ENCODE measurements around the gene MPP1. TPM values are rescaled to one million over a fixed set of nuclear protein-coding genes. Genes with fewer than 3 reads are reported as not detected.

Gene MPP1
- total RNA-seq, 1 experiment from 2014 or later: 27.0 TPM

- no peaks in the 10 kb centered on the region for H3K4me1 Mint-ChIP-seq (ENCODE audit: low read depth, unreplicated experiment)
- no peak overlapping the region for H3K27ac Mint-ChIP-seq (ENCODE audit: unreplicated experiment)
- Histone ChIP-seq H3K36me3 (ENCODE audit: control insufficient read depth, insufficient read depth, low read length) (no peaks in the 10 kb centered on the region), H3K9me3 (no peaks in the 10 kb centered on the region), H3K27me3 (replicated peaks; ENCODE audit: control insufficient read depth, insufficient read depth, low read length) (no peaks in the 10 kb centered on the region), H3K4me1 (no peaks in the 10 kb centered on the region), H3K4me3 (ENCODE audit: low read depth, low read length) (no peak overlapping the region)
- H3K4me3 Mint-ChIP-seq (ENCODE audit: unreplicated experiment): no peak overlapping the region
- CTCF ChIA-PET: no interaction called here
- POLR2A ChIA-PET: no interaction called here
- peaks cover 3% of the 10 kb centered on the region for H3K27me3 Mint-ChIP-seq (ENCODE audit: insufficient read depth, unreplicated experiment)
- no peak for DNase-seq
- TF ChIP-seq, protein P1, sequence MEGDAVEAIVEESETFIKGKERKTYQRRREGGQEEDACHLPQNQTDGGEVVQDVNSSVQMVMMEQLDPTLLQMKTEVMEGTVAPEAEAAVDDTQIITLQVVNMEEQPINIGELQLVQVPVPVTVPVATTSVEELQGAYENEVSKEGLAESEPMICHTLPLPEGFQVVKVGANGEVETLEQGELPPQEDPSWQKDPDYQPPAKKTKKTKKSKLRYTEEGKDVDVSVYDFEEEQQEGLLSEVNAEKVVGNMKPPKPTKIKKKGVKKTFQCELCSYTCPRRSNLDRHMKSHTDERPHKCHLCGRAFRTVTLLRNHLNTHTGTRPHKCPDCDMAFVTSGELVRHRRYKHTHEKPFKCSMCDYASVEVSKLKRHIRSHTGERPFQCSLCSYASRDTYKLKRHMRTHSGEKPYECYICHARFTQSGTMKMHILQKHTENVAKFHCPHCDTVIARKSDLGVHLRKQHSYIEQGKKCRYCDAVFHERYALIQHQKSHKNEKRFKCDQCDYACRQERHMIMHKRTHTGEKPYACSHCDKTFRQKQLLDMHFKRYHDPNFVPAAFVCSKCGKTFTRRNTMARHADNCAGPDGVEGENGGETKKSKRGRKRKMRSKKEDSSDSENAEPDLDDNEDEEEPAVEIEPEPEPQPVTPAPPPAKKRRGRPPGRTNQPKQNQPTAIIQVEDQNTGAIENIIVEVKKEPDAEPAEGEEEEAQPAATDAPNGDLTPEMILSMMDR (IDR thresholded peaks at IDR 0.05; ENCODE audit: insufficient read depth in 1 of 2, low read depth in 1 of 2, low read length in 1 of 2, severe bottlenecking in 1 of 2, unreplicated experiment in 1 of 2): no peak
- no TSS peak for BruUV-seq (replicated peaks)
- H3K36me3 Mint-ChIP-seq (ENCODE audit: insufficient read depth, unreplicated experiment): no peaks in the 10 kb centered on the region
- H3K9me3 Mint-ChIP-seq (ENCODE audit: unreplicated experiment): no peaks in the 10 kb centered on the region
- intact Hi-C loops (cut with micrococcal nuclease; ENCODE audit: unreplicated experiment): no loop called here
Measured at GRCh38 chrX:154829926-154830442, 24.7 kb upstream of the MPP1 start.

- H3K27me3 Mint-ChIP-seq (ENCODE audit: insufficient read depth, unreplicated experiment): peaks cover 3% of the 10 kb centered on the region
- TF ChIP-seq, protein P1 (IDR thresholded peaks at IDR 0.05; ENCODE audit: insufficient read depth in 1 of 2, low read depth in 1 of 2, low read length in 1 of 2, severe bottlenecking in 1 of 2, unreplicated experiment in 1 of 2): no peak
- Histone ChIP-seq H3K36me3 (ENCODE audit: control insufficient read depth, insufficient read depth, low read length) (no peaks in the 10 kb centered on the region), H3K4me1 (no peaks in the 10 kb centered on the region), H3K27me3 (replicated peaks; ENCODE audit: control insufficient read depth, insufficient read depth, low read length) (no peaks in the 10 kb centered on the region), H3K9me3 (no peaks in the 10 kb centered on the region), H3K4me3 (ENCODE audit: low read depth, low read length) (no peak overlapping the region)
- DNase-seq: no peak
- no TSS peak for BruUV-seq (replicated peaks)
- H3K9me3 Mint-ChIP-seq (ENCODE audit: unreplicated experiment): no peaks in the 10 kb centered on the region
- intact Hi-C loops (cut with micrococcal nuclease; ENCODE audit: unreplicated experiment): no loop called here
- H3K36me3 Mint-ChIP-seq (ENCODE audit: insufficient read depth, unreplicated experiment): no peaks in the 10 kb centered on the region
- no peak overlapping the region for H3K4me3 Mint-ChIP-seq (ENCODE audit: unreplicated experiment)
- ChIA-PET POLR2A (no interaction called here), CTCF (no interaction called here)
- no peak overlapping the region for H3K27ac Mint-ChIP-seq (ENCODE audit: unreplicated experiment)
- H3K4me1 Mint-ChIP-seq (ENCODE audit: low read depth, unreplicated experiment): no peaks in the 10 kb centered on the region
Measured at GRCh38 chrX:154829134-154829533, 23.8 kb upstream of the MPP1 start.

DNA sequence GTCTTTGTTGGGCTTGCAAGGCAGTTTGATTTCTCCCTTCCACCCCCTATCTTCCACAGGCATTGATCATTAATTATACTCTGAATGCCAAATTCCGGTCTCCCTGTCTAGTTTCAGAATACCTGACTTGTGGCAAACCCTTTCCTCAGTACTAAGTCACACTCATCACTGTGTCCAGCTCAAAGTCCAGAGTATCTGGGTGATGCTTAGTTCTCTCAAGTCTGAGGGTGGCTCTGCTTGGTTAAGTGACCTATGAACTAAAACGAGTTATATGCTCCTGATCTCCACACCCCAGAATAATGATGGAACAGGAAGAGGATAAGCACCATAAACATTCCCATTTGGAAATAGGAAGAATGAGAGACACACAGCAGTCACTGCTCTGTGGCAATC, 22.7 kb upstream of the MPP1 start:
- CTCF ChIA-PET: no interaction called here
- Histone ChIP-seq H3K4me3 (ENCODE audit: low read depth, low read length) (no peak overlapping the region), H3K4me1 (no peaks in the 10 kb centered on the region), H3K9me3 (no peaks in the 10 kb centered on the region), H3K27me3 (replicated peaks; ENCODE audit: control insufficient read depth, insufficient read depth, low read length) (no peaks in the 10 kb centered on the region), H3K36me3 (ENCODE audit: control insufficient read depth, insufficient read depth, low read length) (no peaks in the 10 kb centered on the region)
- TF ChIP-seq, protein P1 (IDR thresholded peaks at IDR 0.05; ENCODE audit: insufficient read depth in 1 of 2, low read depth in 1 of 2, low read length in 1 of 2, severe bottlenecking in 1 of 2, unreplicated experiment in 1 of 2): no peak
- no peaks in the 10 kb centered on the region for H3K36me3 Mint-ChIP-seq (ENCODE audit: insufficient read depth, unreplicated experiment)
- H3K9me3 Mint-ChIP-seq (ENCODE audit: unreplicated experiment): no peaks in the 10 kb centered on the region
- no peaks in the 10 kb centered on the region for H3K4me1 Mint-ChIP-seq (ENCODE audit: low read depth, unreplicated experiment)
- no peak overlapping the region for H3K4me3 Mint-ChIP-seq (ENCODE audit: unreplicated experiment)
- intact Hi-C loops (cut with micrococcal nuclease; ENCODE audit: unreplicated experiment): no loop called here
- POLR2A ChIA-PET: no interaction called here
- BruUV-seq (replicated peaks): no TSS peak
- H3K27ac Mint-ChIP-seq (ENCODE audit: unreplicated experiment): no peak overlapping the region
- no peak for DNase-seq
- peaks cover 3% of the 10 kb centered on the region for H3K27me3 Mint-ChIP-seq (ENCODE audit: insufficient read depth, unreplicated experiment)
